B cell (primary cell): ENCODE results near the gene SNCB. TPM values are rescaled to one million over a fixed set of nuclear protein-coding genes. Genes with fewer than 3 reads are reported as not detected.

ENCODE experiments used
- ATAC-seq: fragments of 200-7000 bp; cut with Tn5 transposase; one replicate; pipeline ENCODE4 v1.10.0; 2021; ENCODE audit warnings: low read depth, mild to moderate bottlenecking, moderate number of reproducible peaks, moderate library complexity
- CTCF ChIA-PET: fragments of 350-600 bp; sonication (Branson Sonifier 250); formaldehyde crosslinking; loops from one replicate; lab custom pipeline; 2021; ENCODE audit warnings: antibody characterized with exemption, inconsistent platforms; lab: Charles Lee
- POLR2A ChIA-PET: fragments of 350-600 bp; sonication (Branson Sonifier 250); formaldehyde crosslinking; loops from one replicate; lab custom pipeline; 2021; ENCODE audit warnings: antibody characterized with exemption; lab: Charles Lee
- DNase-seq: peaks from one replicate; pipeline ENCODE4 v3.0.0; 2013
- H2AFZ ChIP-seq: 2 replicates; pipeline ENCODE4 v1.6.1; 2012; ENCODE audit warnings: mild to moderate bottlenecking, low read depth, low read length; ENCODE audit not compliant: insufficient read depth, poor library complexity, severe bottlenecking
- H3K27ac ChIP-seq, 2 donors: 1 replicate in 1 of 2; 2 replicates in 1 of 2; pipeline ENCODE4 v1.5.1; 2012 to 2013; ENCODE audit warnings: low read length in 2 of 2, mild to moderate bottlenecking in 2 of 2, moderate library complexity in 1 of 2
- H3K27me3 ChIP-seq, 4 experiments: fragments of 200-600 bp in 1 of 4; sonication (generic) in 1 of 4; replicated peaks in 1 of 4; 1 replicate in 2 of 4; 2 replicates in 2 of 4; pipeline versions ENCODE4 v1.6.1 to v1.7.0; 2013 to 2016; ENCODE audit warnings: low read length in 3 of 4, mild to moderate bottlenecking in 2 of 4, mixed read lengths in 1 of 4, moderate library complexity in 1 of 4; ENCODE audit not compliant: insufficient read depth in 4 of 4, control insufficient read depth in 3 of 4; ENCODE audit errors: control extremely low read depth in 1 of 4
- H3K36me3 ChIP-seq, 2 experiments: replicated peaks in 1 of 2; 1 replicate in 1 of 2; 2 replicates in 1 of 2; pipeline versions ENCODE4 v1.6.1 to v1.7.1; 2013; ENCODE audit warnings: low read length in 1 of 2; ENCODE audit not compliant: insufficient read depth in 2 of 2, control insufficient read depth in 1 of 2; ENCODE audit errors: control extremely low read depth in 1 of 2, extremely low read depth in 1 of 2
- H3K4me1 ChIP-seq, 2 donors: fragments of 200-600 bp in 1 of 2; sonication (generic) in 1 of 2; 1 replicate in 1 of 2; 2 replicates in 1 of 2; pipeline versions ENCODE4 v1.5.1 to v1.6.1; 2013 to 2017; ENCODE audit warnings: low read length in 2 of 2; ENCODE audit not compliant: control insufficient read depth in 2 of 2, insufficient read depth in 2 of 2
- H3K4me2 ChIP-seq: replicated peaks from 2 replicates; pipeline ENCODE3; 2012; ENCODE audit warnings: mild to moderate bottlenecking, low read depth, low read length; ENCODE audit not compliant: poor library complexity, severe bottlenecking
- H3K4me3 ChIP-seq, 5 experiments: fragments of 200-600 bp in 1 of 5; sonication (generic) in 1 of 5; 1 replicate in 3 of 5; 2 replicates in 2 of 5; pipeline versions ENCODE4 v1.5.1 to v1.7.0; 2011 to 2016; ENCODE audit warnings: low read length in 4 of 5, mild to moderate bottlenecking in 4 of 5, low read depth in 2 of 5, control low read depth in 1 of 5, moderate library complexity in 1 of 5; ENCODE audit not compliant: insufficient read depth in 1 of 5; ENCODE audit errors: control extremely low read depth in 1 of 5, extremely low read depth in 1 of 5
- H3K79me2 ChIP-seq: fragments of 200-600 bp; sonication (generic); one replicate; pipeline ENCODE4 v1.6.0; 2016; ENCODE audit warnings: low read length; ENCODE audit not compliant: control insufficient read depth, insufficient read depth
- H3K9ac ChIP-seq: fragments of 200-600 bp; sonication (generic); 2 replicates; pipeline ENCODE4 v1.6.1; 2017; ENCODE audit warnings: mild to moderate bottlenecking, low read length, moderate library complexity
- H3K9me3 ChIP-seq, 3 donors: one replicate each; pipeline versions ENCODE4 v1.6.1 to v1.7.1; 2013; ENCODE audit warnings: low read length in 2 of 3; ENCODE audit not compliant: control insufficient read depth in 2 of 3, insufficient read depth in 1 of 3; ENCODE audit errors: control extremely low read depth in 1 of 3
- H4K20me1 ChIP-seq: 2 replicates; pipeline ENCODE4 v1.6.0; 2012; ENCODE audit warnings: mild to moderate bottlenecking, low read length; ENCODE audit not compliant: insufficient read depth, control insufficient read depth, poor library complexity, severe bottlenecking
- H3K27ac Mint-ChIP-seq: one replicate; pipeline ENCODE4 v1.8.0; 2021; ENCODE audit warnings: mixed read lengths
- H3K27me3 Mint-ChIP-seq: one replicate; pipeline ENCODE4 v1.8.0; 2021; ENCODE audit warnings: mixed read lengths
- H3K4me1 Mint-ChIP-seq: one replicate; pipeline ENCODE4 v1.8.0; 2021; ENCODE audit warnings: mixed read lengths
- H3K4me3 Mint-ChIP-seq: one replicate; pipeline ENCODE4 v1.8.0; 2021; ENCODE audit warnings: mixed read lengths
- H3K9me3 Mint-ChIP-seq: one replicate; pipeline ENCODE4 v1.8.0; 2022; ENCODE audit warnings: mixed read lengths; ENCODE audit not compliant: insufficient read depth
- EZH2 ChIP-seq: IDR thresholded peaks from 2 replicates; pipeline ENCODE4 v1.6.1; 2012; ENCODE audit warnings: borderline replicate concordance, low read depth, mild to moderate bottlenecking, moderate library complexity, low read length; ENCODE audit not compliant: insufficient read depth, poor library complexity, severe bottlenecking
- WGBS: methylation state at CpG from one replicate; pipeline ENCODE4 v1.1.5; 2013; ENCODE audit warnings: missing lambda C conversion rate; ENCODE audit not compliant: insufficient coverage; 5-methylcytosine and 5-hydroxymethylcytosine counted together
- intact Hi-C: fragments of 100-400 bp; cut with micrococcal nuclease; formaldehyde crosslinking; loops from one replicate; pipeline ENCODE4 v1.10.0; 2022
- polyA plus RNA-seq: library from polyadenylated mRNA; depleted of rRNA; stranded (reverse); fragments of >200 nt; gene quantifications from 2 replicates; pipeline ENCODE4 v1.2.3, GENCODE V29; 2012
- total RNA-seq, 2 donors: library from RNA; stranded (reverse); fragments of 120-200 nt in 1 of 2; gene quantifications; 1 replicate in 1 of 2; 2 replicates in 1 of 2; pipeline versions ENCODE4 v1.2.3 to v1.2.4, GENCODE V29; 2013 to 2022
- TF ChIP-seq, protein P1 (sequence below): fragments of 200-600 bp; IDR thresholded peaks from one replicate; pipeline ENCODE4 v1.8.0; 2022; ENCODE audit warnings: antibody characterized with exemption, mild to moderate bottlenecking

SNCB gene
- total and polyA plus RNA-seq, 2 donors (not counting 1 experiment from before 2014, with no cell fraction given): 0.09 TPM; not detected in 1

DNA sequence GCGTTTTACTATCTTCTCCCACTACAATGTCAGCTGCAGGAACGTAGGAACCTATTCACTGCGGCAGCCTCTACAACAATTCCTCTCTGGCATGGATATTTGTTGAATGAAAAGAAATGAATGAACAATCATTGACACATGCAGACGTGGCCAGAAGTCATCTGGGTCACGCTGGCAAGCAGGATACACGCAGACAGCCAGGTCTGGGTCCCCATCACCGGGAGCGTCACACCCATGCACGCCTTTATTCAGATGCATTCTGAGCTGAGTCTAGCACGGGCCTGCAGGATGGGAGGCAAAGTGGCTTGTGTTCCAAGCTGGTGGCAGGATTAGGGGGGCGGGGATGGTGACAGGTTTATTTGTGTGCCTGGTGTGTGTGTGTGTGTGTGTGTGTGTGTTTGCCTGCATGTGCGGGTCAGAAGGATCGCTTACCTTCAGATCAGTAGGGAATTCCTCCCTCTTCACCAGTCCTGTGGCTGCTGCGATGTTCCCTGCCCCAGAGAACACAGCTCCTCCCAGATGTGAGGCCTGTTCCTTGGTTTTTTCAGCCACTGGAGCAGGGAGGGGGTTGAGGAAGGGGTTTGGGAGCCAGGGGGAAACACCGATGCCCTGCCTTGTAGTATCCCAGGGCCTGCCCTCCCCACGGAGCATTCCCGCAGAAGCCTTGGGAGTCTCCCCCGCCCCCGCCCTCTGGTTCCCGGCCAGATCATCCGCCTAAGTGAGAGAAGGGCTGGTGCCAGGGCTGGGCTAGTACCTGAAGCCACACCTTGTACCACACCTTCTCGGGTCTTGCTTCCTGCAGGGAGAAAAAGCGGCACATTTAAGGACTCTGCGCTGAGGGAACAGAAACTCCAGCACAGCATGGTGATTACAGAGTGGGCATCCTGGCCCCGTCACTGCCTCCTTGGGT lies 4.1 kb downstream of the SNCB start:
- H3K4me2 ChIP-seq: no peak overlapping the region
- H3K27ac ChIP-seq: no peak overlapping the region
- H3K79me2 ChIP-seq: no peaks in the 10 kb centered on the region
- CTCF ChIA-PET: no interaction called here
- no peak for TF ChIP-seq EZH2
- TF ChIP-seq, protein P1, sequence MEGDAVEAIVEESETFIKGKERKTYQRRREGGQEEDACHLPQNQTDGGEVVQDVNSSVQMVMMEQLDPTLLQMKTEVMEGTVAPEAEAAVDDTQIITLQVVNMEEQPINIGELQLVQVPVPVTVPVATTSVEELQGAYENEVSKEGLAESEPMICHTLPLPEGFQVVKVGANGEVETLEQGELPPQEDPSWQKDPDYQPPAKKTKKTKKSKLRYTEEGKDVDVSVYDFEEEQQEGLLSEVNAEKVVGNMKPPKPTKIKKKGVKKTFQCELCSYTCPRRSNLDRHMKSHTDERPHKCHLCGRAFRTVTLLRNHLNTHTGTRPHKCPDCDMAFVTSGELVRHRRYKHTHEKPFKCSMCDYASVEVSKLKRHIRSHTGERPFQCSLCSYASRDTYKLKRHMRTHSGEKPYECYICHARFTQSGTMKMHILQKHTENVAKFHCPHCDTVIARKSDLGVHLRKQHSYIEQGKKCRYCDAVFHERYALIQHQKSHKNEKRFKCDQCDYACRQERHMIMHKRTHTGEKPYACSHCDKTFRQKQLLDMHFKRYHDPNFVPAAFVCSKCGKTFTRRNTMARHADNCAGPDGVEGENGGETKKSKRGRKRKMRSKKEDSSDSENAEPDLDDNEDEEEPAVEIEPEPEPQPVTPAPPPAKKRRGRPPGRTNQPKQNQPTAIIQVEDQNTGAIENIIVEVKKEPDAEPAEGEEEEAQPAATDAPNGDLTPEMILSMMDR: no peak
- peaks cover 32 to 34% of the 10 kb centered on the region in 2 donors for H3K4me1 ChIP-seq
- H3K9ac ChIP-seq: no peak overlapping the region
- H3K27me3 ChIP-seq: peaks cover 0 to 48% (median 25%) of the 10 kb centered on the region in 4 experiments
- H3K4me3 Mint-ChIP-seq: no peak overlapping the region
- peaks cover 49% of the 10 kb centered on the region for H3K27me3 Mint-ChIP-seq
- H3K9me3 ChIP-seq: peaks cover 0 to 18% (median 0%) of the 10 kb centered on the region in 3 donors
- ATAC-seq: no peak
- H2AFZ ChIP-seq: no peak overlapping the region
- POLR2A ChIA-PET: interaction anchor here (0.7 to 0.8 kb wide), 3 partner anchors 21 to 458 kb away, joined by 3 read pairs; partner anchors contain the start of gene TSPAN17
- H4K20me1 ChIP-seq: no peaks in the 10 kb centered on the region
- 84% methylated on average over 16 of the region's 25 CpGs for WGBS
- H3K9me3 Mint-ChIP-seq: no peaks in the 10 kb centered on the region
- H3K4me3 ChIP-seq: no peak overlapping the region
- H3K4me1 Mint-ChIP-seq: peaks cover 39% of the 10 kb centered on the region
- intact Hi-C loops: no loop called here
- H3K27ac Mint-ChIP-seq: no peak overlapping the region
- no peak for DNase-seq
- H3K36me3 ChIP-seq: no peaks in the 10 kb centered on the region

GRCh38 chr5:176625512-176625911 lies 4.8 kb downstream of the SNCB start:
- Histone ChIP-seq H4K20me1 (no peaks in the 10 kb centered on the region), H3K4me2 (no peak overlapping the region), H3K9ac (no peak overlapping the region), H3K79me2 (no peaks in the 10 kb centered on the region), H2AFZ (no peak overlapping the region), H3K9me3 (peaks cover 0 to 19% (median 0%) of the 10 kb centered on the region in 3 donors), H3K27me3 (peaks cover 0 to 50% (median 29%) of the 10 kb centered on the region in 4 experiments), H3K36me3 (no peaks in the 10 kb centered on the region), H3K4me3 (no peak overlapping the region), H3K4me1 (peaks cover 30 to 32% of the 10 kb centered on the region in 2 donors), H3K27ac (no peak overlapping the region)
- Mint-ChIP-seq H3K9me3 (no peaks in the 10 kb centered on the region), H3K27me3 (peaks cover 47% of the 10 kb centered on the region), H3K27ac (no peak overlapping the region), H3K4me3 (no peak overlapping the region), H3K4me1 (peaks cover 34% of the 10 kb centered on the region)
- intact Hi-C loops: no loop called here
- WGBS: 86% methylated on average over 2 of the region's 2 CpGs
- no peak for ATAC-seq
- no peak for TF ChIP-seq EZH2
- TF ChIP-seq, protein P1: no peak
- no peak for DNase-seq
- ChIA-PET POLR2A (interaction anchor here (0.7 to 0.8 kb wide), 2 partner anchors 56 to 458 kb away, joined by 3 read pairs; no protein-coding TSS in a partner anchor), CTCF (no interaction called here)
